ENCODE data around the gene PCNX3.

The PCNX3 gene

GRCh38 chr11:65661599-65662246, 46.1 kb downstream of the PCNX3 start:
- Mint-ChIP-seq H3K9me3 (no peaks in the 10 kb centered on the region), H3K27ac (peak overlapping the region in 2 of 3 experiments; percentile 41 to 74), H3K36me3 (ENCODE audit: low read depth) (peaks cover 38% of the 10 kb centered on the region), H3K4me3 (peak overlapping the region; percentile 83 to 89 (median 87)), H3K27me3 (ENCODE audit: low read depth) (no peaks in the 10 kb centered on the region), H3K4me1 (peaks cover 7% of the 10 kb centered on the region)
- no peak for TF ChIP-seq CTCF (IDR thresholded peaks at IDR 0.05; ENCODE audit: unreplicated experiment in 3 of 3)

GRCh38 chr11:65662247-65662798, 46.7 kb downstream of the PCNX3 start:
- Mint-ChIP-seq H3K27me3 (ENCODE audit: low read depth) (no peaks in the 10 kb centered on the region), H3K36me3 (ENCODE audit: low read depth) (peaks cover 32% of the 10 kb centered on the region), H3K4me3 (peak overlapping the region; percentile 83 to 89 (median 87)), H3K27ac (peak overlapping the region in 2 of 3 experiments; percentile 41 to 74), H3K4me1 (peaks cover 7% of the 10 kb centered on the region), H3K9me3 (no peaks in the 10 kb centered on the region)
- TF ChIP-seq CTCF (IDR thresholded peaks at IDR 0.05; ENCODE audit: unreplicated experiment in 3 of 3), result no peak

- H3K4me3 Mint-ChIP-seq, result peak within 1 kb of the TSS; percentile 89 to 90 (median 90)
- H3K27me3 Mint-ChIP-seq (ENCODE audit: low read depth), result no peaks in the 10 kb centered on the region
- peaks cover 25% of the 10 kb centered on the region for H3K36me3 Mint-ChIP-seq (ENCODE audit: low read depth)
- peak within 1 kb of the TSS; percentile 90 to 98 (median 98) for H3K27ac Mint-ChIP-seq
- H3K4me1 Mint-ChIP-seq, result peaks cover 7% of the 10 kb centered on the region
- no peak for TF ChIP-seq CTCF (IDR thresholded peaks at IDR 0.05; ENCODE audit: unreplicated experiment in 3 of 3)
- H3K9me3 Mint-ChIP-seq, result no peaks in the 10 kb centered on the region
Observed at GRCh38 chr11:65662799-65663638, 47.4 kb downstream of the PCNX3 start, which contains the start of gene RELA. Gene RELA, minus strand, starts transcription at chr11:65662916. Its CDS starts 84 bp downstream, at chr11:65662832.

GRCh38 chr11:65663639-65664200, 48.1 kb downstream of the PCNX3 start:
- Mint-ChIP-seq H3K36me3 (ENCODE audit: low read depth) (peaks cover 19% of the 10 kb centered on the region), H3K4me3 (peak overlapping the region; percentile 89 to 90 (median 90)), H3K27me3 (ENCODE audit: low read depth) (no peaks in the 10 kb centered on the region), H3K27ac (peak overlapping the region; percentile 90 to 98 (median 98)), H3K4me1 (peaks cover 7% of the 10 kb centered on the region), H3K9me3 (no peaks in the 10 kb centered on the region)
- no peak for TF ChIP-seq CTCF (IDR thresholded peaks at IDR 0.05; ENCODE audit: unreplicated experiment in 3 of 3)

GRCh38 chr11:65672180-65672860, 56.7 kb downstream of the PCNX3 start:
- Mint-ChIP-seq H3K27ac (no peak overlapping the region), H3K36me3 (ENCODE audit: low read depth) (no peaks in the 10 kb centered on the region), H3K27me3 (ENCODE audit: low read depth) (no peaks in the 10 kb centered on the region), H3K4me3 (no peak overlapping the region), H3K9me3 (no peaks in the 10 kb centered on the region), H3K4me1 (no peaks in the 10 kb centered on the region)
- TF ChIP-seq CTCF (IDR thresholded peaks at IDR 0.05; ENCODE audit: unreplicated experiment in 3 of 3), result no peak
